ENCODE measurements around the gene RAD18.

- TF ChIP-seq CTCF (IDR thresholded peaks at IDR 0.05) (no peak), TCF7L2 (IDR thresholded peaks at IDR 0.05; ENCODE audit: low read depth, low read length) (no peak), POLR2AphosphoS5 (IDR thresholded peaks at IDR 0.05; ENCODE audit: low read depth, low read length) (no peak)
- TF ChIP-seq, protein P1, sequence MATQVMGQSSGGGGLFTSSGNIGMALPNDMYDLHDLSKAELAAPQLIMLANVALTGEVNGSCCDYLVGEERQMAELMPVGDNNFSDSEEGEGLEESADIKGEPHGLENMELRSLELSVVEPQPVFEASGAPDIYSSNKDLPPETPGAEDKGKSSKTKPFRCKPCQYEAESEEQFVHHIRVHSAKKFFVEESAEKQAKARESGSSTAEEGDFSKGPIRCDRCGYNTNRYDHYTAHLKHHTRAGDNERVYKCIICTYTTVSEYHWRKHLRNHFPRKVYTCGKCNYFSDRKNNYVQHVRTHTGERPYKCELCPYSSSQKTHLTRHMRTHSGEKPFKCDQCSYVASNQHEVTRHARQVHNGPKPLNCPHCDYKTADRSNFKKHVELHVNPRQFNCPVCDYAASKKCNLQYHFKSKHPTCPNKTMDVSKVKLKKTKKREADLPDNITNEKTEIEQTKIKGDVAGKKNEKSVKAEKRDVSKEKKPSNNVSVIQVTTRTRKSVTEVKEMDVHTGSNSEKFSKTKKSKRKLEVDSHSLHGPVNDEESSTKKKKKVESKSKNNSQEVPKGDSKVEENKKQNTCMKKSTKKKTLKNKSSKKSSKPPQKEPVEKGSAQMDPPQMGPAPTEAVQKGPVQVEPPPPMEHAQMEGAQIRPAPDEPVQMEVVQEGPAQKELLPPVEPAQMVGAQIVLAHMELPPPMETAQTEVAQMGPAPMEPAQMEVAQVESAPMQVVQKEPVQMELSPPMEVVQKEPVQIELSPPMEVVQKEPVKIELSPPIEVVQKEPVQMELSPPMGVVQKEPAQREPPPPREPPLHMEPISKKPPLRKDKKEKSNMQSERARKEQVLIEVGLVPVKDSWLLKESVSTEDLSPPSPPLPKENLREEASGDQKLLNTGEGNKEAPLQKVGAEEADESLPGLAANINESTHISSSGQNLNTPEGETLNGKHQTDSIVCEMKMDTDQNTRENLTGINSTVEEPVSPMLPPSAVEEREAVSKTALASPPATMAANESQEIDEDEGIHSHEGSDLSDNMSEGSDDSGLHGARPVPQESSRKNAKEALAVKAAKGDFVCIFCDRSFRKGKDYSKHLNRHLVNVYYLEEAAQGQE (IDR thresholded peaks at IDR 0.05; ENCODE audit: insufficient read depth in 1 of 2, low read depth in 2 of 2, low read length in 1 of 2): no peak
Observed at GRCh38 chr3:8990266-8991215, 27.3 kb upstream of the RAD18 start.

All from Panc1 (cell line).